OCI-LY1 (cell line): ENCODE measurements around the gene CDR2.

ENCODE experiments used
- H2AFZ ChIP-seq: fragments of 200-600 bp; sonication (generic), shearing (Covaris generic); 2 replicates; pipeline ENCODE4 v1.6.0; 2014; ENCODE audit warnings: antibody characterized with exemption, mild to moderate bottlenecking, low read length
- H3F3A ChIP-seq: fragments of 200-600 bp; sonication (generic), shearing (Covaris generic); 2 replicates; pipeline ENCODE4 v1.6.0; 2014; ENCODE audit warnings: mild to moderate bottlenecking, antibody characterized with exemption, low read length, moderate library complexity; ENCODE audit not compliant: insufficient read depth
- H3K27ac ChIP-seq: fragments of 200-600 bp; sonication (generic); 2 replicates; pipeline ENCODE4 v1.5.1; 2014; ENCODE audit warnings: low read length, mixed run types, mild to moderate bottlenecking, low read depth; ENCODE audit not compliant: poor library complexity, severe bottlenecking
- H3K27me3 ChIP-seq: fragments of 200-600 bp; sonication (generic); 2 replicates; pipeline ENCODE4 v1.6.0; 2014; ENCODE audit warnings: antibody characterized with exemption, mild to moderate bottlenecking, low read length, moderate library complexity; ENCODE audit not compliant: insufficient read depth
- H3K36me3 ChIP-seq: fragments of 200-600 bp; sonication (generic); 2 replicates; pipeline ENCODE4 v1.6.1; 2014; ENCODE audit warnings: mild to moderate bottlenecking, antibody characterized with exemption, low read length, moderate library complexity, mixed read lengths; ENCODE audit not compliant: insufficient read depth
- H3K4me1 ChIP-seq: fragments of 200-600 bp; sonication (generic); 2 replicates; pipeline ENCODE4 v1.5.1; 2014; ENCODE audit warnings: mild to moderate bottlenecking, low read length, moderate library complexity; ENCODE audit not compliant: insufficient read depth, severe bottlenecking
- H3K4me2 ChIP-seq: fragments of 200-600 bp; sonication (generic), shearing (Covaris generic); 2 replicates; pipeline ENCODE4 v1.6.1; 2014; ENCODE audit warnings: low read length
- H3K4me3 ChIP-seq: fragments of 200-600 bp; sonication (generic); 2 replicates; pipeline ENCODE4 v1.5.1; 2014; ENCODE audit warnings: low read length, low read depth, mild to moderate bottlenecking, mixed read lengths; ENCODE audit not compliant: poor library complexity, severe bottlenecking
- H3K79me2 ChIP-seq: fragments of 200-600 bp; shearing (Covaris generic); 2 replicates; pipeline ENCODE4 v1.6.1; 2016; ENCODE audit warnings: mixed run types, low read length, mixed read lengths; ENCODE audit not compliant: insufficient read depth
- H3K9ac ChIP-seq: fragments of 200-600 bp; sonication (generic), shearing (Covaris generic); 2 replicates; pipeline ENCODE4 v1.6.1; 2014; ENCODE audit warnings: mild to moderate bottlenecking, low read length, mixed read lengths
- H3K9me2 ChIP-seq: fragments of 200-600 bp; sonication (generic), shearing (Covaris generic); 2 replicates; pipeline ENCODE4 v1.6.1; 2014; ENCODE audit warnings: low read depth, mild to moderate bottlenecking, low read length, mixed read lengths
- H3K9me3 ChIP-seq: fragments of 200-600 bp; shearing (Covaris generic); 2 replicates; pipeline ENCODE4 v1.6.1; 2014; ENCODE audit warnings: low read length, mixed read lengths
- H4K20me1 ChIP-seq: fragments of 200-600 bp; sonication (generic), shearing (Covaris generic); 2 replicates; pipeline ENCODE4 v1.6.0; 2016; ENCODE audit warnings: mild to moderate bottlenecking, low read length; ENCODE audit not compliant: insufficient read depth
- EZH2 ChIP-seq: fragments of 200-600 bp; sonication (generic), shearing (Covaris generic); IDR thresholded peaks from 2 replicates; pipeline ENCODE4 v1.8.0; 2017; ENCODE audit warnings: borderline replicate concordance, mixed run types, mild to moderate bottlenecking, antibody characterized with exemption, low read length, moderate library complexity, mixed read lengths
- TF ChIP-seq, protein P1 (sequence below): fragments of 200-600 bp; sonication (generic), shearing (Covaris generic); IDR thresholded peaks from 2 replicates; pipeline ENCODE4 v1.5.1; 2017; ENCODE audit warnings: mild to moderate bottlenecking, antibody characterized with exemption, low read length, moderate library complexity, mixed read lengths

Gene CDR2

DNA sequence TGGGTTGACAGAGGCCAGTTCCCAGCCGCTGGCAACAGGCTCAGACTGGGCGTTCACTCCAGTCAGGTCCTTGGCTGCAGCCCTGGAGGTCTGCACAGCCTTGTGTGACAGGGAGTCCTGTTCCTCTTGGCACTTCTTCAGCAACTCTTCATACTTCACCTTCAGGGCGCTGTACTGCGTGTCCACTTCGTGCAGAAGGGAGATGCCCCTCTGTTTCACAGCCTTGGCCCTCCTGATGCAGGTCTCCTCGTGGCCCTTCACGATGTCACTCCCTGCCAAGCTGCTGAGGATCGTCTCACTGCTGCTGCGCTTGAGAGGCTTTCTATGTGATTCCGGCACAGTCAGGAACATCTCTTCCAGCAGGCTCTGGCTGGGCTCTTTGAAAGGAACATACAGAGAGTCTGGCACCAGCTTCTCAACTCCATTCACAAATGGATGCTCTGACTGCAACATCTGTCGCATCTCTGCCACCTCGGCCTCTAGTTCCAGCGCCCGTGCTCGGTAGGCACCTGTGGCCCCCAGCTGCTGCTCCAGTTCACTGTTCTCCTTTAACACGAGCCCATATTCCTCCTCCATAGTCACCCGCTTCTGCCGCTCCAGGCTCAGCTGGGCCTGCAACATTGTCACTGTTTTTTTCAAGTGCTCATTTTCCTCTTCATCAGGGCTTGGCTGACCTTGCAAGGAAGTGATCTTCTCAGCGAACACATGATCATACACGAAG is 27.2 kb downstream of the CDR2 start:
- Histone ChIP-seq H2AFZ (no peak overlapping the region), H3K9me3 (no peaks in the 10 kb centered on the region), H3K9ac (no peak overlapping the region), H3K27ac (no peak overlapping the region), H3F3A (no peaks in the 10 kb centered on the region), H3K79me2 (no peaks in the 10 kb centered on the region; the same call in 1 of the 2 replicates), H3K4me2 (no peak overlapping the region), H4K20me1 (no peaks in the 10 kb centered on the region), H3K4me1 (no peaks in the 10 kb centered on the region), H3K9me2 (no peaks in the 10 kb centered on the region), H3K4me3 (no peak overlapping the region), H3K27me3 (no peaks in the 10 kb centered on the region), H3K36me3 (peaks cover 71% of the 10 kb centered on the region)
- TF ChIP-seq, protein P1, sequence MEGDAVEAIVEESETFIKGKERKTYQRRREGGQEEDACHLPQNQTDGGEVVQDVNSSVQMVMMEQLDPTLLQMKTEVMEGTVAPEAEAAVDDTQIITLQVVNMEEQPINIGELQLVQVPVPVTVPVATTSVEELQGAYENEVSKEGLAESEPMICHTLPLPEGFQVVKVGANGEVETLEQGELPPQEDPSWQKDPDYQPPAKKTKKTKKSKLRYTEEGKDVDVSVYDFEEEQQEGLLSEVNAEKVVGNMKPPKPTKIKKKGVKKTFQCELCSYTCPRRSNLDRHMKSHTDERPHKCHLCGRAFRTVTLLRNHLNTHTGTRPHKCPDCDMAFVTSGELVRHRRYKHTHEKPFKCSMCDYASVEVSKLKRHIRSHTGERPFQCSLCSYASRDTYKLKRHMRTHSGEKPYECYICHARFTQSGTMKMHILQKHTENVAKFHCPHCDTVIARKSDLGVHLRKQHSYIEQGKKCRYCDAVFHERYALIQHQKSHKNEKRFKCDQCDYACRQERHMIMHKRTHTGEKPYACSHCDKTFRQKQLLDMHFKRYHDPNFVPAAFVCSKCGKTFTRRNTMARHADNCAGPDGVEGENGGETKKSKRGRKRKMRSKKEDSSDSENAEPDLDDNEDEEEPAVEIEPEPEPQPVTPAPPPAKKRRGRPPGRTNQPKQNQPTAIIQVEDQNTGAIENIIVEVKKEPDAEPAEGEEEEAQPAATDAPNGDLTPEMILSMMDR = no peak
- TF ChIP-seq EZH2 = no peak

DNA sequence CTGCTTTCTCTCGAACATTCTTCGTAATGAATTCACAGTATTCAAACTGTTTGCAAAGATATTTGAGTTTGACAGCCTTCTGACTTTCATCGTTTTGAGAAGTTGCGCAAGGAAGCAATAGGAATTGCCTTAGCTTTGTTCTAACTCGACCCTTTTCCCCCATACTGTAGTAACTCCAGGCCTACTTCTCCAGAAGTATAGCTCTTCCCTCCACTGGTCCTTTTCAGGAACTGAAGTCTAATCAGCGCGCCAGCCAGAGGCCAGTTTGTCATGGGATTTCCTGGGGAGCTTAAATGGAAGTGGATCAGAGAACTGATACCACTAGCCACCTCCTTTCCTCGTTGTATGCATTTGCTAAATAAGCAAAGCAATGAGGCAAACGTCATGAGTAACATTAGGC is 27.9 kb downstream of the CDR2 start:
- Histone ChIP-seq H3K36me3 (peaks cover 63% of the 10 kb centered on the region), H3K27me3 (no peaks in the 10 kb centered on the region), H3K27ac (no peak overlapping the region), H3K9me3 (no peaks in the 10 kb centered on the region), H3F3A (no peaks in the 10 kb centered on the region), H3K9me2 (no peaks in the 10 kb centered on the region), H4K20me1 (no peaks in the 10 kb centered on the region), H2AFZ (no peak overlapping the region), H3K79me2 (no peaks in the 10 kb centered on the region; the same call in 1 of the 2 replicates), H3K4me2 (no peak overlapping the region), H3K4me3 (no peak overlapping the region), H3K9ac (no peak overlapping the region), H3K4me1 (no peaks in the 10 kb centered on the region)
- TF ChIP-seq EZH2 = no peak
- TF ChIP-seq, protein P1 = no peak

DNA sequence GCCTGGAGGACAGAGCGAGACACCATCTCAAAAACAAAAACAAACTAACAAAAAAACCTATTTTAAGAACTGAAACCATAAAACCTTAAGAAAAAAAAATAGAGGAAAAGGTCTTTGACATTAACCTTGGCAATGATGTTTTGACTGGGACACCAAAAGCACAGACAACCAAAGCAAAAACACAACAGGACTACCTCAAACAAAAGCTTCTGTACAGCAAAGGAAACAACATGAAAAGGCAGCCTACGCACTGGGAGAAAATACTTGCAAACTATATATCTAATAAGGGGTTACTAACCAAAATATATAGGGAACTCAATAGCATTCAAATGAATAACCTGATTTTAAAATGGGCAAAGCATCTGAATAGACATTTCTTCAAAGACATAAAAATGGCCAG is 32.3 kb downstream of the CDR2 start:
- no peak for TF ChIP-seq EZH2
- TF ChIP-seq, protein P1 = no peak
- no peaks in the 10 kb centered on the region for H4K20me1 ChIP-seq
- no peaks in the 10 kb centered on the region for H3K27me3 ChIP-seq
- no peak overlapping the region for H3K4me2 ChIP-seq
- peaks cover 7% of the 10 kb centered on the region for H3K9me3 ChIP-seq
- no peaks in the 10 kb centered on the region for H3K9me2 ChIP-seq
- H3K4me3 ChIP-seq = no peak overlapping the region
- H3K36me3 ChIP-seq = peaks cover 28% of the 10 kb centered on the region
- no peaks in the 10 kb centered on the region for H3K4me1 ChIP-seq
- H3K9ac ChIP-seq = no peak overlapping the region
- no peak overlapping the region for H2AFZ ChIP-seq
- H3F3A ChIP-seq = no peaks in the 10 kb centered on the region
- H3K27ac ChIP-seq = no peak overlapping the region
- H3K79me2 ChIP-seq = no peaks in the 10 kb centered on the region
